Kidney (tissue), 14 donors: ENCODE measurements around the gene CKAP4. TPM values are rescaled to one million over a fixed set of nuclear protein-coding genes. Genes with fewer than 3 reads are reported as not detected.

Experiments
- DNase-seq, 5 donors: peaks; one replicate each; pipeline ENCODE4 v3.0.0-alpha.2; 2013 to 2020
- FAIRE-seq: peaks from 2 replicates; lab custom pipeline; 2012; peaks lifted over from hg19 to GRCh38; lab: Jason Lieb, UNC
- H3K27ac ChIP-seq, 2 donors: one replicate each; pipeline ENCODE4 v1.7.0; 2013; ENCODE audit warnings: low read depth in 2 of 2, low read length in 2 of 2, inconsistent platforms in 1 of 2
- H3K27me3 ChIP-seq: one replicate; pipeline ENCODE4 v1.7.1; 2013; ENCODE audit warnings: low read length, inconsistent platforms; ENCODE audit not compliant: control insufficient read depth, insufficient read depth
- H3K36me3 ChIP-seq, 3 donors: one replicate each; pipeline versions ENCODE4 v1.7.0 to v1.7.1; 2013; ENCODE audit warnings: low read length in 3 of 3, control low read depth in 1 of 3, inconsistent platforms in 1 of 3; ENCODE audit not compliant: insufficient read depth in 3 of 3, control insufficient read depth in 2 of 3
- H3K4me1 ChIP-seq, 3 donors: one replicate each; pipeline versions ENCODE4 v1.7.0 to v1.7.1; 2013; ENCODE audit warnings: low read length in 3 of 3, inconsistent platforms in 1 of 3, low read depth in 1 of 3; ENCODE audit not compliant: control insufficient read depth in 2 of 3, insufficient read depth in 2 of 3
- H3K4me3 ChIP-seq, 3 donors: one replicate each; pipeline versions ENCODE4 v1.7.0 to v1.8.1; 2013; ENCODE audit warnings: low read length in 3 of 3, control low read depth in 1 of 3, inconsistent platforms in 1 of 3
- H3K9ac ChIP-seq, 3 donors: one replicate each; pipeline versions ENCODE4 v1.7.0 to v1.7.1; 2013; ENCODE audit warnings: low read length in 3 of 3, control low read depth in 1 of 3, inconsistent platforms in 1 of 3
- H3K9me3 ChIP-seq, 3 donors: one replicate each; pipeline versions ENCODE4 v1.7.0 to v1.7.1; 2013; ENCODE audit warnings: low read length in 3 of 3, control low read depth in 1 of 3, inconsistent platforms in 1 of 3; ENCODE audit not compliant: control insufficient read depth in 2 of 3, insufficient read depth in 1 of 3
- CTCF ChIP-seq: IDR thresholded peaks from 3 replicates; pipeline ENCODE4 v1.5.1; 2012; ENCODE audit warnings: mild to moderate bottlenecking, moderate library complexity, borderline replicate concordance; ENCODE audit not compliant: insufficient read depth; ENCODE audit errors: extremely low read depth
- intact Hi-C: fragments of 100-400 bp; cut with DNase I; formaldehyde crosslinking; loops from one replicate; pipeline ENCODE4 v1.11.1; 2022
- polyA plus RNA-seq: library from polyadenylated mRNA; stranded (reverse); fragments of 350-450 nt; fragmentation: Illumina TruSeq; extraction: RNeasy Lipid Tissue Mini Kit (QIAGEN cat#74804); gene quantifications from one replicate; pipeline ENCODE4 v1.2.3, GENCODE V29; 2014; ENCODE audit warnings: low read depth, low replicate concordance; ENCODE audit not compliant: insufficient read depth
- total RNA-seq: library from RNA; stranded (reverse); fragmentation: NEBNext Ultra II Directional; extraction: Animal tissue kit (Norgen Biotek cat#: 25700); gene quantifications from one replicate; pipeline ENCODE4 v1.2.1, GENCODE V29; 2021
- donor health status: control.
- donor health status: control.
- donor health status: control.
- donor health status: control.
- donor health status: control.
- donor health status: DM: yes; HTN: yes; CAD: no.
- donor health status: Normal renal cell carcinoma (clear cell type).

The CKAP4 gene
- total and polyA plus RNA-seq, 2 donors from 2014 or later = 29.2 to 43.0 TPM

DNA sequence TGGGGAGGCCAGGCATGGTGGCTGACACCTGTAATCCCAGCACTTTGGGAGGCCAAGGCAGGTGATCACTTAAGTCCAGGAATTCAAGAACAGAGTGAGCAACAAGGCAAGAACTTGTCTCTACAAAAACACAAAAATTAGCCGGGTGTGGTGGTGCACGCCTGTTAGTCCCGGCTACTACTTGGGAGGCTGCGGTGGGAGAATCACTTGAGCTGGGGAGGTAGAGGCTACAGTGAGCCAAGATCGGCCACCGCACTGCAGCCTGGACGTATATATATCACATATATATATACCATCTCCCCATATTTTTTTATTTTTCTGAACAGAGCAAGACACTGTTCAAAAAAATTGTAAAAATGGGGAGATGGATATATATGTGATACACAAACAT is 19.5 kb downstream of the CKAP4 start:
- no peaks in the 10 kb centered on the region for H3K36me3 ChIP-seq
- H3K27me3 ChIP-seq = no peaks in the 10 kb centered on the region
- H3K4me3 ChIP-seq = no peak overlapping the region
- FAIRE-seq = no peak
- no peak overlapping the region for H3K9ac ChIP-seq
- intact Hi-C loops = loop anchor here (10.0 kb wide), 1 partner anchor 804 kb away; no protein-coding TSS in a partner anchor
- no peaks in the 10 kb centered on the region for H3K4me1 ChIP-seq
- no peak for DNase-seq
- no peaks in the 10 kb centered on the region for H3K9me3 ChIP-seq
- no peak for TF ChIP-seq CTCF
- H3K27ac ChIP-seq = no peak overlapping the region

DNA sequence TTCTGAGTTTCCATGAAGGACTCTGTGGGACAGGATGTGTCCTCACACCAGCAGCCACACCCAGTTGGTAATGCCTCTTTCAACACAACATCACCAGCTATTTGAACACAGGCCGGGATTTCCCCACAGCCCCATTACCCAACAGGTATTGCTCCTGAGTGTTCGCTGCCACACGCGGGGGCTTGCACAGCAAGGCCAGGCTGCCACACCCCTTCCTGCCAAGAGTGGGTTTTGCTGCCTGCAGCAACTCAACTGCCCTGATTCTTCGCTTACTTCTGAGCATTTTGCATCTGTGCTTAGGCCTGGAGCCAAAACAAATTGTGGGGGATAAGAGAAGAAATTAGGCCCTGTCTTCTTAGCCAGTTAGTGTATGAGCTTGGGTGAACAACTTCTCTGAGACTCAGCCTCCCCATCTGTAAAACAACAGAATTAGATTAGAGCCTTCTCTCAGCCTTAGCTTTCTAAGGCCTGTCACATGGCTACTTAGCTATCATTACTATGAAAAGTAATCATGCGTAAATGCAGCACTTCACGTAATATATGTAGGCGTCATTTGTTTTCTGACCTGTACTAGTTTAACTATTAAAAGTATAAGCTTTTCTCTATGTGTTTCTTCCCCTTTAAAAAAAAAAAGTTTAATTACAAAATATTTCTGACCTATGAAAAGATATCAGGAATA is 20.0 kb downstream of the CKAP4 start:
- peak in 1 of 5 donors; percentile 84 for DNase-seq
- no peaks in the 10 kb centered on the region for H3K4me1 ChIP-seq
- intact Hi-C loops = loop anchor here (10.0 kb wide), 1 partner anchor 803 kb away; no protein-coding TSS in a partner anchor
- no peak for FAIRE-seq
- H3K4me3 ChIP-seq = no peak overlapping the region
- no peak for TF ChIP-seq CTCF
- no peak overlapping the region for H3K27ac ChIP-seq
- no peaks in the 10 kb centered on the region for H3K27me3 ChIP-seq
- H3K36me3 ChIP-seq = no peaks in the 10 kb centered on the region
- no peak overlapping the region for H3K9ac ChIP-seq
- no peaks in the 10 kb centered on the region for H3K9me3 ChIP-seq

GRCh38 chr12:106226884-106227640 is 20.8 kb downstream of the CKAP4 start:
- intact Hi-C loops = loop anchor here (10.0 kb wide), 1 partner anchor 802 kb away; no protein-coding TSS in a partner anchor
- H3K36me3 ChIP-seq = no peaks in the 10 kb centered on the region
- no peak overlapping the region for H3K4me3 ChIP-seq
- FAIRE-seq (peak; percentile 73), DNase-seq (peak in 2 of 5 donors; percentile 81)
- peak; percentile 82 for TF ChIP-seq CTCF
- no peak overlapping the region for H3K27ac ChIP-seq
- peak overlapping the region in 1 of 3 donors; percentile 14 for H3K9ac ChIP-seq
- no peaks in the 10 kb centered on the region for H3K27me3 ChIP-seq
- H3K4me1 ChIP-seq = no peaks in the 10 kb centered on the region
- no peaks in the 10 kb centered on the region for H3K9me3 ChIP-seq
